HEK293 (cell line): Measurements from ENCODE around the gene EFEMP1.

Experiments
- CTCF ChIA-PET: fragments of 350-600 bp; formaldehyde crosslinking; extraction: SDS; loops from one replicate; lab custom pipeline; 2021; ENCODE audit warnings: antibody characterized with exemption; lab: Yijun Ruan, JAX
- POLR2A ChIA-PET: fragments of 300-600 bp; formaldehyde crosslinking; extraction: SDS; loops from one replicate; lab custom pipeline; 2020; ENCODE audit warnings: antibody characterized with exemption, inconsistent platforms; lab: Yijun Ruan, JAX
- H3K27ac ChIP-seq: fragments of 200-500 bp; sonication (Bioruptor generic); 2 replicates; pipeline ENCODE4 v1.5.1; 2014; ENCODE audit warnings: low read depth, low read length, control low read depth, inconsistent platforms; ENCODE audit errors: extremely low read depth
- H3K36me3 ChIP-seq, 2 experiments: fragments of 200-500 bp in 1 of 2; sonication (Bioruptor generic) in 1 of 2; 1 replicate in 1 of 2; 2 replicates in 1 of 2; pipeline ENCODE4 v1.5.1; 2014 to 2017; ENCODE audit warnings: inconsistent platforms in 2 of 2, low read length in 2 of 2; ENCODE audit not compliant: control insufficient read depth in 2 of 2, insufficient read depth in 1 of 2
- H3K4me1 ChIP-seq: fragments of 200-500 bp; sonication (Bioruptor generic); 2 replicates; pipeline ENCODE4 v1.5.1; 2014; ENCODE audit warnings: mild to moderate bottlenecking, low read length, inconsistent platforms; ENCODE audit not compliant: control insufficient read depth, insufficient read depth
- H3K4me3 ChIP-seq: 2 replicates; pipeline ENCODE4 v1.5.1; 2011; ENCODE audit warnings: low read depth, mild to moderate bottlenecking, control low read depth, low read length, moderate library complexity
- H3K9me3 ChIP-seq: fragments of 200-500 bp; sonication (Bioruptor generic); 2 replicates; pipeline ENCODE4 v1.5.1; 2014; ENCODE audit warnings: low read depth, low read length, inconsistent platforms; ENCODE audit not compliant: control insufficient read depth, insufficient read depth
- BCL11A ChIP-seq: fragments of 450-650 bp; formaldehyde crosslinking; IDR thresholded peaks from 2 replicates; pipeline ENCODE4 v1.5.1; 2016; ENCODE audit warnings: low read depth, missing biosample characterization, missing genetic modification characterization
- FEZF1 ChIP-seq: fragments of 450-650 bp; formaldehyde crosslinking; IDR thresholded peaks from 2 replicates; pipeline ENCODE4 v1.5.1; 2016; ENCODE audit warnings: missing biosample characterization, missing genetic modification characterization
- HOXD13 ChIP-seq: sonication (generic); formaldehyde crosslinking; IDR thresholded peaks from 2 replicates; pipeline ENCODE4 v1.8.0; 2022; ENCODE audit warnings: missing genetic modification reagents, borderline replicate concordance
- MYNN ChIP-seq: fragments of 450-650 bp; formaldehyde crosslinking; IDR thresholded peaks from 2 replicates; pipeline ENCODE4 v1.5.1; 2016; ENCODE audit warnings: missing biosample characterization, missing genetic modification characterization, borderline replicate concordance
- SALL2 ChIP-seq: fragments of 450-650 bp; formaldehyde crosslinking; IDR thresholded peaks from 2 replicates; pipeline ENCODE4 v1.5.0; 2017; ENCODE audit warnings: missing biosample characterization, mild to moderate bottlenecking, missing genetic modification characterization, borderline replicate concordance
- ZBTB21 ChIP-seq: fragments of 450-650 bp; formaldehyde crosslinking; IDR thresholded peaks from 2 replicates; pipeline ENCODE4 v1.5.1; 2017; ENCODE audit warnings: missing biosample characterization, missing genetic modification characterization
- ZBTB44 ChIP-seq: fragments of 450-650 bp; IDR thresholded peaks from 2 replicates; pipeline ENCODE4 v1.5.1; 2018; ENCODE audit warnings: missing biosample characterization, mild to moderate bottlenecking, missing genetic modification characterization
- ZEB2 ChIP-seq: fragments of 450-650 bp; formaldehyde crosslinking; IDR thresholded peaks from 2 replicates; pipeline ENCODE4 v1.5.1; 2016; ENCODE audit warnings: missing biosample characterization, missing genetic modification characterization
- ZFP37 ChIP-seq: fragments of 450-650 bp; formaldehyde crosslinking; IDR thresholded peaks from 2 replicates; pipeline ENCODE4 v1.5.1; 2016; ENCODE audit warnings: missing biosample characterization, missing genetic modification characterization
- ZNF23 ChIP-seq: fragments of 450-650 bp; formaldehyde crosslinking; IDR thresholded peaks from 2 replicates; pipeline ENCODE4 v1.5.1; 2016; ENCODE audit warnings: missing biosample characterization, missing genetic modification characterization, borderline replicate concordance
- ZNF239 ChIP-seq: fragments of 450-650 bp; formaldehyde crosslinking; IDR thresholded peaks from 2 replicates; pipeline ENCODE4 v1.5.1; 2016; ENCODE audit warnings: missing biosample characterization, missing genetic modification characterization
- ZNF518A ChIP-seq: fragments of 450-650 bp; formaldehyde crosslinking; conservative IDR thresholded peaks from 2 replicates; pipeline ENCODE4 v1.5.1; 2016; ENCODE audit warnings: low read depth, missing biosample characterization, missing genetic modification characterization
- ZNF621 ChIP-seq: fragments of 450-650 bp; formaldehyde crosslinking; IDR thresholded peaks from 2 replicates; pipeline ENCODE4 v1.5.1; 2017; ENCODE audit warnings: missing biosample characterization, missing genetic modification characterization
- ZNF639 ChIP-seq: fragments of 450-650 bp; formaldehyde crosslinking; IDR thresholded peaks from 2 replicates; pipeline ENCODE4 v1.5.1; 2016; ENCODE audit warnings: missing biosample characterization, missing genetic modification characterization
- ZNF660 ChIP-seq: fragments of 450-650 bp; IDR thresholded peaks from 2 replicates; pipeline ENCODE4 v1.5.1; 2018; ENCODE audit warnings: missing biosample characterization, mild to moderate bottlenecking, missing genetic modification characterization
- ZNF701 ChIP-seq: fragments of 450-650 bp; formaldehyde crosslinking; IDR thresholded peaks from 2 replicates; pipeline ENCODE4 v1.5.1; 2016; ENCODE audit warnings: missing biosample characterization, missing genetic modification characterization
- ZNF777 ChIP-seq: fragments of 450-650 bp; formaldehyde crosslinking; IDR thresholded peaks from 2 replicates; pipeline ENCODE4 v1.5.1; 2017; ENCODE audit warnings: missing biosample characterization, missing genetic modification characterization, borderline replicate concordance
- ZNF792 ChIP-seq: fragments of 450-650 bp; formaldehyde crosslinking; IDR thresholded peaks from 2 replicates; pipeline ENCODE4 v1.5.1; 2016; ENCODE audit warnings: missing biosample characterization, missing genetic modification characterization
- TF ChIP-seq, protein P1 (sequence below): fragments of 450-650 bp; formaldehyde crosslinking; IDR thresholded peaks from 2 replicates; pipeline ENCODE4 v1.5.1; 2016; ENCODE audit warnings: missing biosample characterization, missing genetic modification characterization

EFEMP1 gene

GRCh38 chr2:55885127-55885943, 38.2 kb downstream of the EFEMP1 start (continued):
- TF ChIP-seq ZNF518A (tag by site-specific recombination) (0 out of 2 replicates have a peak, but pooled peaks have one; percentile 16), ZNF639 (tag by site-specific recombination) (no peak), ZBTB44 (tag by site-specific recombination) (no peak), ZNF660 (tag by site-specific recombination) (0 out of 2 replicates have a peak, but pooled peaks have one; percentile 37), FEZF1 (tag by site-specific recombination) (no peak), ZNF777 (tag by site-specific recombination) (no peak), ZNF239 (tag by site-specific recombination) (no peak), ZNF621 (tag by site-specific recombination) (no peak), ZFP37 (tag by site-specific recombination) (no peak), ZBTB21 (tag by site-specific recombination) (no peak), ZNF792 (tag by site-specific recombination) (no peak), ZEB2 (tag by site-specific recombination) (peak; percentile 43; the same call in 1 of the 2 replicates), BCL11A (tag by site-specific recombination) (no peak), MYNN (tag by site-specific recombination) (no peak)
- TF ChIP-seq, protein P1, sequence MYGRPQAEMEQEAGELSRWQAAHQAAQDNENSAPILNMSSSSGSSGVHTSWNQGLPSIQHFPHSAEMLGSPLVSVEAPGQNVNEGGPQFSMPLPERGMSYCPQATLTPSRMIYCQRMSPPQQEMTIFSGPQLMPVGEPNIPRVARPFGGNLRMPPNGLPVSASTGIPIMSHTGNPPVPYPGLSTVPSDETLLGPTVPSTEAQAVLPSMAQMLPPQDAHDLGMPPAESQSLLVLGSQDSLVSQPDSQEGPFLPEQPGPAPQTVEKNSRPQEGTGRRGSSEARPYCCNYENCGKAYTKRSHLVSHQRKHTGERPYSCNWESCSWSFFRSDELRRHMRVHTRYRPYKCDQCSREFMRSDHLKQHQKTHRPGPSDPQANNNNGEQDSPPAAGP (tag by site-specific recombination), result no peak

DNA sequence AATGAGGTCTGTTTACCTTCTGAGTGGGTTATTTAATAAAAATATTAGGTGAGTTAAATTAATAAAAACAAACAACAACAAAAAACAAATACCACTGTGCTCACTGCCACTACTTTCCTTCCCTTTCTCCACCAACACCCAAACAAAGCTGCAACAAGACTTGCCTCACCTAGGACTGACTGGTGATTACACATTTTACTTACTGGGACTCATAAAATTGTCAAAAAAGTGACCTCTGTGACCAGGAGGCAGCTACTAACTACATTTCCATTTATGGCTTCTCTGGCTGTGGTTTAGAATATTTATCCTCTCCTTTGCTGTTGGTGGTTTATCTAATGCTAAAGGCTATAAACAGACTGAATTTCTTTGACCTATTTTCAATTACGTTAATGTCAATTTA, 39.8 kb downstream of the EFEMP1 start:
- Histone ChIP-seq H3K4me1 (peaks cover 11% of the 10 kb centered on the region), H3K36me3 (no peaks in the 10 kb centered on the region), H3K27ac (no peak overlapping the region), H3K9me3 (no peaks in the 10 kb centered on the region), H3K4me3 (no peak overlapping the region)
- ChIA-PET CTCF (no interaction called here), POLR2A (no interaction called here)
- TF ChIP-seq ZNF701 (tag by site-specific recombination), result no peak
- TF ChIP-seq ZFP37 (tag by site-specific recombination), result no peak
- TF ChIP-seq HOXD13 (CRISPR knock-in tag), result no peak
- no peak for TF ChIP-seq SALL2 (tag by site-specific recombination)
- no peak for TF ChIP-seq ZNF23 (tag by site-specific recombination)
